Endodermal cell (in vitro differentiated cells): ENCODE measurements around the gene SFT2D1. TPM values are rescaled to one million over a fixed set of nuclear protein-coding genes. Genes with fewer than 3 reads are reported as not detected.

Experiments used
- DNase-seq: peaks from one replicate; pipeline ENCODE4 v3.0.0-alpha.2; 2017
- H3K27ac ChIP-seq: 2 replicates; pipeline ENCODE4 v1.5.1; 2013; ENCODE audit warnings: mild to moderate bottlenecking, low read depth, low read length, moderate library complexity
- H3K27me3 ChIP-seq: 2 replicates; pipeline ENCODE4 v1.6.1; 2013; ENCODE audit warnings: mild to moderate bottlenecking, low read length, moderate library complexity; ENCODE audit not compliant: insufficient read depth, control insufficient read depth, poor library complexity, severe bottlenecking
- H3K36me3 ChIP-seq: 2 replicates; pipeline ENCODE4 v1.7.0; 2013; ENCODE audit warnings: mild to moderate bottlenecking, low read length, moderate library complexity; ENCODE audit not compliant: control insufficient read depth, insufficient read depth
- H3K4me1 ChIP-seq: one replicate; pipeline ENCODE4 v1.7.0; 2013; ENCODE audit warnings: low read length; ENCODE audit not compliant: control insufficient read depth, insufficient read depth
- H3K4me3 ChIP-seq: 2 replicates; pipeline ENCODE4 v1.5.1; 2013; ENCODE audit warnings: mild to moderate bottlenecking, low read length, moderate library complexity
- H3K9ac ChIP-seq: 2 replicates; pipeline ENCODE4 v1.6.1; 2013; ENCODE audit warnings: mild to moderate bottlenecking, low read length, moderate library complexity; ENCODE audit not compliant: poor library complexity, severe bottlenecking; ENCODE audit errors: extremely low read depth
- H3K9me3 ChIP-seq: 2 replicates; pipeline ENCODE4 v1.6.1; 2013; ENCODE audit warnings: mild to moderate bottlenecking, low read length, moderate library complexity; ENCODE audit not compliant: control insufficient read depth
- H3K27ac Mint-ChIP-seq: 2 replicates; pipeline ENCODE4 v1.8.0; 2020; ENCODE audit warnings: mixed read lengths
- H3K27me3 Mint-ChIP-seq: 2 replicates; pipeline ENCODE4 v1.8.0; 2021; ENCODE audit warnings: mild to moderate bottlenecking, mixed read lengths; ENCODE audit not compliant: insufficient read depth
- H3K36me3 Mint-ChIP-seq: 2 replicates; pipeline ENCODE4 v1.8.0; 2020; ENCODE audit warnings: low read depth, mixed read lengths
- H3K4me1 Mint-ChIP-seq: 2 replicates; pipeline ENCODE4 v1.8.0; 2020; ENCODE audit warnings: mixed read lengths
- H3K4me3 Mint-ChIP-seq: 2 replicates; pipeline ENCODE4 v1.8.0; 2020; ENCODE audit warnings: mild to moderate bottlenecking, moderate library complexity, mixed read lengths
- H3K9me3 Mint-ChIP-seq: 2 replicates; pipeline ENCODE4 v1.8.0; 2020; ENCODE audit warnings: mild to moderate bottlenecking, mixed read lengths
- CTCF ChIP-seq: fragments of 200-600 bp; sonication (generic); conservative IDR thresholded peaks from 2 replicates; pipeline ENCODE4 v1.5.0; 2021; ENCODE audit warnings: antibody characterized with exemption, mild to moderate bottlenecking
- WGBS, 2 experiments: methylation state at CpG; one replicate each; pipeline versions ENCODE4 v1.1.5 to v1.1.7; 2013; ENCODE audit warnings: missing lambda C conversion rate in 2 of 2, mixed read lengths in 1 of 2; ENCODE audit not compliant: insufficient coverage in 1 of 2, insufficient read length in 1 of 2; 5-methylcytosine and 5-hydroxymethylcytosine counted together
- total RNA-seq, 2 donors: library from RNA; stranded (reverse); fragmentation: NEBNext Ultra II Directional in 1 of 2; extraction: Animal tissue kit (Norgen Biotek cat#: 25700) in 1 of 2; gene quantifications; 2 replicates in 1 of 2; 3 replicates in 1 of 2; pipeline ENCODE4 v1.2.1, GENCODE V29; 2021

The SFT2D1 gene
- total RNA-seq, 2 donors from 2014 or later = 42.4 to 53.9 TPM

GRCh38 chr6:166344240-166344639, 1.9 kb upstream of the SFT2D1 start:
- Histone ChIP-seq H3K27ac (peak overlapping the region; percentile 21), H3K9ac (no peak overlapping the region), H3K27me3 (no peaks in the 10 kb centered on the region), H3K4me3 (peak overlapping the region; percentile 96), H3K9me3 (no peaks in the 10 kb centered on the region), H3K4me1 (no peaks in the 10 kb centered on the region), H3K36me3 (peaks cover 6% of the 10 kb centered on the region)
- no peak for TF ChIP-seq CTCF
- H3K27ac Mint-ChIP-seq = no peak overlapping the region
- no peak overlapping the region for H3K4me3 Mint-ChIP-seq
- no peaks in the 10 kb centered on the region for H3K36me3 Mint-ChIP-seq
- DNase-seq = no peak
- peaks cover 3% of the 10 kb centered on the region for H3K9me3 Mint-ChIP-seq
- WGBS, 2 experiments = 89% methylated on average over 5 to 8 of the region's 8 CpGs
- peaks cover 2% of the 10 kb centered on the region for H3K27me3 Mint-ChIP-seq
- H3K4me1 Mint-ChIP-seq = peaks cover 11% of the 10 kb centered on the region

GRCh38 chr6:166343150-166343487, 774 bp upstream of the SFT2D1 start:
- no peaks in the 10 kb centered on the region for H3K27me3 ChIP-seq
- H3K27ac Mint-ChIP-seq = no peak overlapping the region
- 72 to 80% methylated on average over 3 of the region's 3 CpGs for WGBS, 2 experiments
- H3K36me3 ChIP-seq = peaks cover 10% of the 10 kb centered on the region
- no peaks in the 10 kb centered on the region for H3K9me3 Mint-ChIP-seq
- H3K4me3 ChIP-seq = peak overlapping the region; percentile 96
- H3K4me3 Mint-ChIP-seq = peak overlapping the region; percentile 78
- no peaks in the 10 kb centered on the region for H3K36me3 Mint-ChIP-seq
- no peak for DNase-seq
- H3K27ac ChIP-seq = peak overlapping the region; percentile 62
- TF ChIP-seq CTCF = no peak
- peak overlapping the region; percentile 93 for H3K9ac ChIP-seq
- no peaks in the 10 kb centered on the region for H3K4me1 ChIP-seq
- H3K27me3 Mint-ChIP-seq = peaks cover 2% of the 10 kb centered on the region
- peaks cover 11% of the 10 kb centered on the region for H3K4me1 Mint-ChIP-seq
- no peaks in the 10 kb centered on the region for H3K9me3 ChIP-seq

GRCh38 chr6:166341977-166342348, 382 bp downstream of the SFT2D1 start:
- WGBS, 2 experiments = 0 to 1% methylated on average over 11 to 16 of the region's 16 CpGs
- peaks cover 11% of the 10 kb centered on the region for H3K4me1 Mint-ChIP-seq
- H3K4me3 Mint-ChIP-seq = peak overlapping the region; percentile 78
- Histone ChIP-seq H3K36me3 (peaks cover 22% of the 10 kb centered on the region), H3K27ac (peak overlapping the region; percentile 69), H3K4me3 (peak overlapping the region; percentile 96), H3K4me1 (no peaks in the 10 kb centered on the region), H3K27me3 (no peaks in the 10 kb centered on the region), H3K9me3 (no peaks in the 10 kb centered on the region), H3K9ac (peak overlapping the region; percentile 93)
- DNase-seq = no peak
- H3K36me3 Mint-ChIP-seq = peaks cover 9% of the 10 kb centered on the region
- peaks cover under 1% of the 10 kb centered on the region for H3K27me3 Mint-ChIP-seq
- no peak for TF ChIP-seq CTCF
- no peaks in the 10 kb centered on the region for H3K9me3 Mint-ChIP-seq
- peak overlapping the region; percentile 90 for H3K27ac Mint-ChIP-seq
